ENCODE data around the gene MDM1.

The MDM1 gene

GRCh38 chr12:68290126-68290525, 42.0 kb downstream of the MDM1 start:
- Histone ChIP-seq H3K27ac (ENCODE audit: low read depth, low read length) (no peak overlapping the region), H3K9ac (ENCODE audit: low read depth, low read length) (no peak overlapping the region), H3K36me3 (ENCODE audit: control insufficient read depth, insufficient read depth, low read length) (no peaks in the 10 kb centered on the region), H3K4me3 (ENCODE audit: low read depth, low read length) (no peak overlapping the region), H3K4me1 (ENCODE audit: control insufficient read depth, insufficient read depth, low read length) (no peaks in the 10 kb centered on the region), H3K27me3 (ENCODE audit: control insufficient read depth, insufficient read depth, low read length) (no peaks in the 10 kb centered on the region), H3K9me3 (ENCODE audit: control insufficient read depth, insufficient read depth, low read length) (no peaks in the 10 kb centered on the region)

- H3K9ac ChIP-seq (ENCODE audit: low read depth, low read length): no peak overlapping the region
- H3K4me3 ChIP-seq (ENCODE audit: low read depth, low read length): no peak overlapping the region
- H3K4me1 ChIP-seq (ENCODE audit: control insufficient read depth, insufficient read depth, low read length): no peaks in the 10 kb centered on the region
- no peaks in the 10 kb centered on the region for H3K36me3 ChIP-seq (ENCODE audit: control insufficient read depth, insufficient read depth, low read length)
- no peaks in the 10 kb centered on the region for H3K9me3 ChIP-seq (ENCODE audit: control insufficient read depth, insufficient read depth, low read length)
- no peaks in the 10 kb centered on the region for H3K27me3 ChIP-seq (ENCODE audit: control insufficient read depth, insufficient read depth, low read length)
- H3K27ac ChIP-seq (ENCODE audit: low read depth, low read length): no peak overlapping the region
These were observed 45.1 kb downstream of the MDM1 start for GRCh38 chr12:68287106-68287505.

- no peaks in the 10 kb centered on the region for H3K4me1 ChIP-seq (ENCODE audit: control insufficient read depth, insufficient read depth, low read length)
- no peak overlapping the region for H3K27ac ChIP-seq (ENCODE audit: low read depth, low read length)
- H3K36me3 ChIP-seq (ENCODE audit: control insufficient read depth, insufficient read depth, low read length): no peaks in the 10 kb centered on the region
- H3K27me3 ChIP-seq (ENCODE audit: control insufficient read depth, insufficient read depth, low read length): no peaks in the 10 kb centered on the region
- H3K4me3 ChIP-seq (ENCODE audit: low read depth, low read length): no peak overlapping the region
- no peaks in the 10 kb centered on the region for H3K9me3 ChIP-seq (ENCODE audit: control insufficient read depth, insufficient read depth, low read length)
- no peak overlapping the region for H3K9ac ChIP-seq (ENCODE audit: low read depth, low read length)
These were observed 45.8 kb downstream of the MDM1 start for GRCh38 chr12:68286396-68286795.

- Histone ChIP-seq H3K27me3 (ENCODE audit: control insufficient read depth, insufficient read depth, low read length) (no peaks in the 10 kb centered on the region), H3K27ac (ENCODE audit: low read depth, low read length) (no peak overlapping the region), H3K9ac (ENCODE audit: low read depth, low read length) (no peak overlapping the region), H3K36me3 (ENCODE audit: control insufficient read depth, insufficient read depth, low read length) (no peaks in the 10 kb centered on the region), H3K4me3 (ENCODE audit: low read depth, low read length) (no peak overlapping the region), H3K9me3 (ENCODE audit: control insufficient read depth, insufficient read depth, low read length) (no peaks in the 10 kb centered on the region), H3K4me1 (ENCODE audit: control insufficient read depth, insufficient read depth, low read length) (no peaks in the 10 kb centered on the region)
These were observed 46.6 kb downstream of the MDM1 start for GRCh38 chr12:68285541-68285940.

GRCh38 chr12:68281322-68282077, 50.7 kb downstream of the MDM1 start:
- no peaks in the 10 kb centered on the region for H3K27me3 ChIP-seq (ENCODE audit: control insufficient read depth, insufficient read depth, low read length)
- no peaks in the 10 kb centered on the region for H3K36me3 ChIP-seq (ENCODE audit: control insufficient read depth, insufficient read depth, low read length)
- H3K4me3 ChIP-seq (ENCODE audit: low read depth, low read length): no peak overlapping the region
- H3K4me1 ChIP-seq (ENCODE audit: control insufficient read depth, insufficient read depth, low read length): peaks cover 10% of the 10 kb centered on the region
- H3K27ac ChIP-seq (ENCODE audit: low read depth, low read length): no peak overlapping the region
- H3K9me3 ChIP-seq (ENCODE audit: control insufficient read depth, insufficient read depth, low read length): no peaks in the 10 kb centered on the region
- H3K9ac ChIP-seq (ENCODE audit: low read depth, low read length): no peak overlapping the region

- no peaks in the 10 kb centered on the region for H3K9me3 ChIP-seq (ENCODE audit: control insufficient read depth, insufficient read depth, low read length)
- H3K4me1 ChIP-seq (ENCODE audit: control insufficient read depth, insufficient read depth, low read length): peaks cover 10% of the 10 kb centered on the region
- no peaks in the 10 kb centered on the region for H3K36me3 ChIP-seq (ENCODE audit: control insufficient read depth, insufficient read depth, low read length)
- H3K27ac ChIP-seq (ENCODE audit: low read depth, low read length): no peak overlapping the region
- no peak overlapping the region for H3K9ac ChIP-seq (ENCODE audit: low read depth, low read length)
- H3K27me3 ChIP-seq (ENCODE audit: control insufficient read depth, insufficient read depth, low read length): no peaks in the 10 kb centered on the region
- no peak overlapping the region for H3K4me3 ChIP-seq (ENCODE audit: low read depth, low read length)
These were observed 51.9 kb downstream of the MDM1 start for GRCh38 chr12:68280240-68280639.

- Histone ChIP-seq H3K9me3 (ENCODE audit: control insufficient read depth, insufficient read depth, low read length) (no peaks in the 10 kb centered on the region), H3K27me3 (ENCODE audit: control insufficient read depth, insufficient read depth, low read length) (no peaks in the 10 kb centered on the region), H3K4me3 (ENCODE audit: low read depth, low read length) (no peak overlapping the region), H3K9ac (ENCODE audit: low read depth, low read length) (no peak overlapping the region), H3K27ac (ENCODE audit: low read depth, low read length) (no peak overlapping the region), H3K36me3 (ENCODE audit: control insufficient read depth, insufficient read depth, low read length) (no peaks in the 10 kb centered on the region), H3K4me1 (ENCODE audit: control insufficient read depth, insufficient read depth, low read length) (peaks cover 10% of the 10 kb centered on the region)
These were observed 52.7 kb downstream of the MDM1 start for GRCh38 chr12:68279227-68280054.

- no peaks in the 10 kb centered on the region for H3K9me3 ChIP-seq (ENCODE audit: control insufficient read depth, insufficient read depth, low read length)
- no peak overlapping the region for H3K9ac ChIP-seq (ENCODE audit: low read depth, low read length)
- H3K27ac ChIP-seq (ENCODE audit: low read depth, low read length): no peak overlapping the region
- no peaks in the 10 kb centered on the region for H3K27me3 ChIP-seq (ENCODE audit: control insufficient read depth, insufficient read depth, low read length)
- H3K36me3 ChIP-seq (ENCODE audit: control insufficient read depth, insufficient read depth, low read length): no peaks in the 10 kb centered on the region
- H3K4me3 ChIP-seq (ENCODE audit: low read depth, low read length): no peak overlapping the region
- H3K4me1 ChIP-seq (ENCODE audit: control insufficient read depth, insufficient read depth, low read length): peaks cover 10% of the 10 kb centered on the region
These were observed 55.7 kb downstream of the MDM1 start for GRCh38 chr12:68276402-68276930.

- Histone ChIP-seq H3K27ac (ENCODE audit: low read depth, low read length) (no peak overlapping the region), H3K36me3 (ENCODE audit: control insufficient read depth, insufficient read depth, low read length) (no peaks in the 10 kb centered on the region), H3K4me3 (ENCODE audit: low read depth, low read length) (no peak overlapping the region)
These were observed 59.4 kb downstream of the MDM1 start for GRCh38 chr12:68272732-68273131.

GRCh38 chr12:68271346-68271745, 60.8 kb downstream of the MDM1 start:
- no peaks in the 10 kb centered on the region for H3K9me3 ChIP-seq (ENCODE audit: control insufficient read depth, insufficient read depth, low read length)
- H3K36me3 ChIP-seq (ENCODE audit: control insufficient read depth, insufficient read depth, low read length): no peaks in the 10 kb centered on the region
- H3K4me1 ChIP-seq (ENCODE audit: control insufficient read depth, insufficient read depth, low read length): no peaks in the 10 kb centered on the region
- H3K9ac ChIP-seq (ENCODE audit: low read depth, low read length): no peak overlapping the region
- H3K4me3 ChIP-seq (ENCODE audit: low read depth, low read length): no peak overlapping the region
- no peaks in the 10 kb centered on the region for H3K27me3 ChIP-seq (ENCODE audit: control insufficient read depth, insufficient read depth, low read length)
- no peak overlapping the region for H3K27ac ChIP-seq (ENCODE audit: low read depth, low read length)

More at GRCh38 chr12:68272732-68273131, 59.4 kb downstream of the MDM1 start:
- no peaks in the 10 kb centered on the region for H3K27me3 ChIP-seq (ENCODE audit: control insufficient read depth, insufficient read depth, low read length)
- H3K9me3 ChIP-seq (ENCODE audit: control insufficient read depth, insufficient read depth, low read length): no peaks in the 10 kb centered on the region
- H3K9ac ChIP-seq (ENCODE audit: low read depth, low read length): no peak overlapping the region
- peaks cover 3% of the 10 kb centered on the region for H3K4me1 ChIP-seq (ENCODE audit: control insufficient read depth, insufficient read depth, low read length)

- Histone ChIP-seq H3K27me3 (ENCODE audit: control insufficient read depth, insufficient read depth, low read length) (no peaks in the 10 kb centered on the region), H3K4me1 (ENCODE audit: control insufficient read depth, insufficient read depth, low read length) (no peaks in the 10 kb centered on the region), H3K4me3 (ENCODE audit: low read depth, low read length) (no peak overlapping the region), H3K9ac (ENCODE audit: low read depth, low read length) (no peak overlapping the region), H3K36me3 (ENCODE audit: control insufficient read depth, insufficient read depth, low read length) (no peaks in the 10 kb centered on the region), H3K27ac (ENCODE audit: low read depth, low read length) (no peak overlapping the region), H3K9me3 (ENCODE audit: control insufficient read depth, insufficient read depth, low read length) (no peaks in the 10 kb centered on the region)
These were observed 61.8 kb downstream of the MDM1 start for GRCh38 chr12:68270358-68270757.
